HepG2 (cell line): ENCODE results near the gene LTC4S. TPM values are rescaled to one million over a fixed set of nuclear protein-coding genes. Genes with fewer than 3 reads are reported as not detected.

ENCODE experiments used
- CERS6 ChIP-seq: sonication (generic); formaldehyde crosslinking; IDR thresholded peaks from 2 replicates; pipeline ENCODE4 v1.5.0; 2020; ENCODE audit warnings: missing genetic modification reagents
- HNRNPL ChIP-seq: fragments of 200-400 bp; formaldehyde crosslinking; IDR thresholded peaks from 2 replicates; pipeline ENCODE4 v1.6.1; 2017; ENCODE audit warnings: mild to moderate bottlenecking, low read depth, low read length
- KDM5A ChIP-seq: fragments of 200-600 bp; sonication (generic); IDR thresholded peaks from 2 replicates; pipeline ENCODE4 v1.7.0; 2018; ENCODE audit warnings: antibody characterized with exemption, mild to moderate bottlenecking, low read length, borderline replicate concordance
- LRRFIP1 ChIP-seq: sonication (generic); formaldehyde crosslinking; conservative IDR thresholded peaks from 2 replicates; pipeline ENCODE4 v1.4.0; 2020; ENCODE audit warnings: missing genetic modification reagents
- NFRKB ChIP-seq: fragments of 450-650 bp; IDR thresholded peaks from 2 replicates; pipeline ENCODE4 v1.6.1; 2017
- PAF1 ChIP-seq: IDR thresholded peaks from 2 replicates; pipeline ENCODE4 v1.6.1; 2016; ENCODE audit warnings: missing genetic modification reagents, missing compliant biosample characterization
- PLRG1 ChIP-seq: fragments of 450-650 bp; conservative IDR thresholded peaks from 2 replicates; pipeline ENCODE4 v1.6.1; 2016
- TEAD3 ChIP-seq: optimal IDR thresholded peaks from 2 replicates; pipeline ENCODE3; 2016; ENCODE audit warnings: borderline replicate concordance
- ZFX ChIP-seq: sonication (generic); formaldehyde crosslinking; IDR thresholded peaks from 2 replicates; pipeline ENCODE4 v1.4.0; 2020; ENCODE audit warnings: mild to moderate bottlenecking, low read depth, missing genetic modification reagents, moderate library complexity
- ZMYM3 ChIP-seq: sonication (generic); formaldehyde crosslinking; IDR thresholded peaks from 2 replicates; pipeline ENCODE4 v1.5.1; 2020; ENCODE audit warnings: mild to moderate bottlenecking, missing genetic modification reagents
- ZNF280D ChIP-seq: sonication (generic); formaldehyde crosslinking; IDR thresholded peaks from 2 replicates; pipeline ENCODE4 v1.5.1; 2020; ENCODE audit warnings: mild to moderate bottlenecking, missing genetic modification reagents
- ZNF383 ChIP-seq: sonication (generic); formaldehyde crosslinking; IDR thresholded peaks from 2 replicates; pipeline ENCODE4 v1.4.0; 2020; ENCODE audit warnings: missing genetic modification reagents, mild to moderate bottlenecking, borderline replicate concordance
- ZNF546 ChIP-seq: sonication (generic); formaldehyde crosslinking; conservative IDR thresholded peaks from 2 replicates; pipeline ENCODE4 v1.8.1; 2023; ENCODE audit warnings: mild to moderate bottlenecking, missing genetic modification reagents
- ZNF550 ChIP-seq: sonication (generic); formaldehyde crosslinking; IDR thresholded peaks from 2 replicates; pipeline ENCODE4 v1.4.0; 2020; ENCODE audit warnings: mild to moderate bottlenecking, missing genetic modification reagents, borderline replicate concordance
- ZNF639 ChIP-seq: conservative IDR thresholded peaks from 2 replicates; pipeline ENCODE4 v1.6.1; 2018; ENCODE audit warnings: missing genetic modification reagents
- ZNF772 ChIP-seq: sonication (generic); formaldehyde crosslinking; IDR thresholded peaks from 2 replicates; pipeline ENCODE4 v1.5.0; 2020; ENCODE audit warnings: mild to moderate bottlenecking, missing genetic modification reagents
- ZNF792 ChIP-seq: IDR thresholded peaks from 2 replicates; pipeline ENCODE4 v1.6.1; 2016
- ZSCAN29 ChIP-seq: sonication (generic); formaldehyde crosslinking; conservative IDR thresholded peaks from 2 replicates; pipeline ENCODE4 v1.4.0; 2020; ENCODE audit warnings: mild to moderate bottlenecking, missing genetic modification reagents
- polyA plus RNA-seq, 8 experiments: library from polyadenylated mRNA; depleted of rRNA in 3 of 8; stranded (reverse) in 7 of 8; unstranded in 1 of 8; fragments of >200 nt; fragmentation: Illumina TruSeq in 4 of 8; extraction: Trizol in 4 of 8; gene quantifications; 2 replicates each; pipeline versions ENCODE4 v1.2.1 to v1.2.3, GENCODE V29; 2011 to 2016; ENCODE audit warnings: low read depth in 4 of 8, missing spikeins in 1 of 8, mixed read lengths in 1 of 8; ENCODE audit not compliant: insufficient read depth in 1 of 8
- total RNA-seq, 5 experiments: library from RNA; depleted of rRNA; stranded (reverse); fragments of >200 nt; fragmentation: Illumina TruSeq; extraction: Trizol; gene quantifications; 2 replicates each; pipeline ENCODE4 v1.2.3, GENCODE V29; 2016; ENCODE audit warnings: low read depth in 1 of 5
- TF ChIP-seq, protein P1 (sequence below): sonication (generic); formaldehyde crosslinking; IDR thresholded peaks from 2 replicates; pipeline ENCODE4 v1.8.0; 2022; ENCODE audit warnings: low read depth, missing genetic modification reagents

Gene LTC4S
- total and polyA plus RNA-seq, 2 of the 13 experiments (the other 11 are each of a cell fraction or from before 2014, with no cell fraction given): 0.35 TPM; not detected in 1

GRCh38 chr5:179819296-179820126 lies 25.7 kb downstream of the LTC4S start (continued):
- peak; percentile 86; the same call in 1 of the 2 replicates for TF ChIP-seq CERS6 (CRISPR knock-in tag)
- no peak for TF ChIP-seq NFRKB
- peak; percentile 95 for TF ChIP-seq ZFX (CRISPR knock-in tag)
- 0 out of 2 replicates have a peak, but pooled peaks have one; percentile 23 for TF ChIP-seq LRRFIP1 (CRISPR knock-in tag)
- TF ChIP-seq ZNF792 (CRISPR knock-in tag): 0 out of 2 replicates have a peak, but pooled peaks have one; percentile 50
- peak; percentile 45; the same call in 1 of the 2 replicates for TF ChIP-seq ZNF772 (CRISPR knock-in tag)
- no peak for TF ChIP-seq ZNF280D (CRISPR knock-in tag)
- TF ChIP-seq ZNF546 (CRISPR knock-in tag): 0 out of 2 replicates have a peak, but pooled peaks have one; percentile 20
- TF ChIP-seq TEAD3: no peak
- peak; percentile 88 for TF ChIP-seq HNRNPL
- no peak for TF ChIP-seq PLRG1
- TF ChIP-seq ZNF639: 0 out of 2 replicates have a peak, but pooled peaks have one; percentile 6
- TF ChIP-seq, protein P1, sequence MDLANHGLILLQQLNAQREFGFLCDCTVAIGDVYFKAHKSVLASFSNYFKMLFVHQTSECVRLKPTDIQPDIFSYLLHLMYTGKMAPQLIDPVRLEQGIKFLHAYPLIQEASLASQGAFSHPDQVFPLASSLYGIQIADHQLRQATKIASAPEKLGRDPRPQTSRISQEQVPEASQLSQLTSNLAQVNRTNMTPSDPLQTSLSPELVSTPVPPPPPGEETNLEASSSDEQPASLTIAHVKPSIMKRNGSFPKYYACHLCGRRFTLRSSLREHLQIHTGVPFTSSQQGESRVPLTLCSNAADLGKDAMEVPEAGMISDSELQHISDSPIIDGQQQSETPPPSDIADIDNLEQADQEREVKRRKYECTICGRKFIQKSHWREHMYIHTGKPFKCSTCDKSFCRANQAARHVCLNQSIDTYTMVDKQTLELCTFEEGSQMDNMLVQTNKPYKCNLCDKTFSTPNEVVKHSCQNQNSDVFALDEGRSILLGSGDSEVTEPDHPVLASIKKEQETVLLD (CRISPR knock-in tag): peak; percentile 21
- TF ChIP-seq ZSCAN29 (CRISPR knock-in tag): no peak
- TF ChIP-seq ZNF383: no peak
- TF ChIP-seq PAF1 (CRISPR knock-in tag): no peak
- TF ChIP-seq ZNF550: no peak
- TF ChIP-seq KDM5A: no peak
- no peak; the same call in 1 of the 2 replicates for TF ChIP-seq ZMYM3 (CRISPR knock-in tag)
